ENCODE results near the gene TBC1D24. TPM values are rescaled to one million over a fixed set of nuclear protein-coding genes. Genes with fewer than 3 reads are reported as not detected.

TBC1D24 gene
- total and polyA plus RNA-seq, 8 donors, result 10.8 to 23.7 (median 18.2) TPM

DNA sequence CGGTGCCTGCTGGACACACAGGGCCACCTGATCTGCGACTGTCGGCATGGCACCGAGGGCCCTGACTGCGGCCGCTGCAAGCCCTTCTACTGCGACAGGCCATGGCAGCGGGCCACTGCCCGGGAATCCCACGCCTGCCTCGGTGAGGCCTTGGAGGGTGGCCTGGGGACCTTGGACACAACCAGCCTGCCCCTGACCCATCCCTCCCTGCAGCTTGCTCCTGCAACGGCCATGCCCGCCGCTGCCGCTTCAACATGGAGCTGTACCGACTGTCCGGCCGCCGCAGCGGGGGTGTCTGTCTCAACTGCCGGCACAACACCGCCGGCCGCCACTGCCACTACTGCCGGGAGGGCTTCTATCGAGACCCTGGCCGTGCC lies 2.5 kb upstream of the TBC1D24 start:
- FAIRE-seq (no peak), DNase-seq (no peak), ATAC-seq (no peak)
- Histone ChIP-seq H3K27me3 (peaks cover 0 to 5% (median 0%) of the 10 kb centered on the region in 4 donors), H3K27ac (no peak overlapping the region), H3K36me3 (no peaks in the 10 kb centered on the region), H3K4me1 (peaks cover 9 to 41% (median 18%) of the 10 kb centered on the region in 3 donors), H3K9me3 (no peaks in the 10 kb centered on the region), H3K4me3 (no peak overlapping the region)
- WGBS, 2 donors, result 93 to 96% methylated on average over 27 of the region's 27 CpGs
- intact Hi-C loops (cut with DNase I), result no loop called here
- TF ChIP-seq, protein P1, sequence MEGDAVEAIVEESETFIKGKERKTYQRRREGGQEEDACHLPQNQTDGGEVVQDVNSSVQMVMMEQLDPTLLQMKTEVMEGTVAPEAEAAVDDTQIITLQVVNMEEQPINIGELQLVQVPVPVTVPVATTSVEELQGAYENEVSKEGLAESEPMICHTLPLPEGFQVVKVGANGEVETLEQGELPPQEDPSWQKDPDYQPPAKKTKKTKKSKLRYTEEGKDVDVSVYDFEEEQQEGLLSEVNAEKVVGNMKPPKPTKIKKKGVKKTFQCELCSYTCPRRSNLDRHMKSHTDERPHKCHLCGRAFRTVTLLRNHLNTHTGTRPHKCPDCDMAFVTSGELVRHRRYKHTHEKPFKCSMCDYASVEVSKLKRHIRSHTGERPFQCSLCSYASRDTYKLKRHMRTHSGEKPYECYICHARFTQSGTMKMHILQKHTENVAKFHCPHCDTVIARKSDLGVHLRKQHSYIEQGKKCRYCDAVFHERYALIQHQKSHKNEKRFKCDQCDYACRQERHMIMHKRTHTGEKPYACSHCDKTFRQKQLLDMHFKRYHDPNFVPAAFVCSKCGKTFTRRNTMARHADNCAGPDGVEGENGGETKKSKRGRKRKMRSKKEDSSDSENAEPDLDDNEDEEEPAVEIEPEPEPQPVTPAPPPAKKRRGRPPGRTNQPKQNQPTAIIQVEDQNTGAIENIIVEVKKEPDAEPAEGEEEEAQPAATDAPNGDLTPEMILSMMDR (IDR thresholded peaks at IDR 0.05), result no peak

DNA sequence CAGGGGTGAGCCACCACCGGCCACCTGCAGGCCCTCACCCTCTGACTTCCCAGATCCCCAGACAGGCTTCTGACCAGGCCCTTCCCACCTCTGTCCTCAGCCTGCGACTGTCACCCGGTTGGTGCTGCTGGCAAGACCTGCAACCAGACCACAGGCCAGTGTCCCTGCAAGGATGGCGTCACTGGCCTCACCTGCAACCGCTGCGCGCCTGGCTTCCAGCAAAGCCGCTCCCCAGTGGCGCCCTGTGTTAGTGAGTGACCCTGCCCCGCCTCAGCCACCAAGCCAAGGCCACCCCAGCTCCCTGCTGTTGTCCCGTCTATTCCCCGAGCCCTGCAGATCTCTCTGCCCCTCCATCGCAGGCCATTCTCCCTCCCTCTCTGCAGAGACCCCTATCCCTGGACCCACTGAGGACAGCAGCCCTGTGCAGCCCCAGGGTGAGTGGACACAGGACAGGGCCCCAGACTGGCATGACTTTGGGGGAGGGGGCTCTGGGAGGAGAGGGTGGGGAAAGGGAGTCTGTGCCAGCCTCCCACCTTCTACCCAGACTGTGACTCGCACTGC lies 2.0 kb upstream of the TBC1D24 start:
- H3K27ac ChIP-seq, result no peak overlapping the region
- TF ChIP-seq, protein P1 (IDR thresholded peaks at IDR 0.05), result no peak
- DNase-seq (peak in 2 of 6 donors; percentile 30 to 81), FAIRE-seq (no peak), ATAC-seq (no peak)
- H3K4me1 ChIP-seq, result peaks cover 14 to 43% (median 20%) of the 10 kb centered on the region in 3 donors
- no peaks in the 10 kb centered on the region for H3K36me3 ChIP-seq
- peaks cover 0 to 5% (median 0%) of the 10 kb centered on the region in 4 donors for H3K27me3 ChIP-seq
- intact Hi-C loops (cut with DNase I), result no loop called here
- H3K9me3 ChIP-seq, result no peaks in the 10 kb centered on the region
- WGBS, 2 donors, result 81 to 88% methylated on average over 13 to 14 of the region's 14 CpGs
- no peak overlapping the region for H3K4me3 ChIP-seq

DNA sequence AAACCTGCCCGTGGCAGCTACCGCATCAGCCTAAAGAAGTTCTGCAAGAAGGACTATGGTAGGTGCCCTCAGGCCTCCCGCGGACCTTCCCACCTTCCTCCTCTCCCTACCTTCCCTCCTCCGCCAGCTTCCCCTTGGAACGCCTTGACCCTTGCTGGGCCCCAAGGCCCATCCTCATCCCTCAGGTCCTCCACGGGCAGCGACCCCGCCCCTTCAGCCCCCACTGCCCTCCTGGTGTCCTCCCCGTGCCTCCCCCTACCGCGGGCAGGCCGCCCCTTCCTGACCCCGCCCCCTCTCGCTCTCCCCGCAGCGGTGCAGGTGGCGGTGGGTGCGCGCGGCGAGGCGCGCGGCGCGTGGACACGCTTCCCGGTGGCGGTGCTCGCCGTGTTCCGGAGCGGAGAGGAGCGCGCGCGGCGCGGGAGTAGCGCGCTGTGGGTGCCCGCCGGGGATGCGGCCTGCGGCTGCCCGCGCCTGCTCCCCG lies 1.4 kb upstream of the TBC1D24 start:
- intact Hi-C loops (cut with DNase I), result no loop called here
- peak overlapping the region in 3 of 4 donors; percentile 59 to 92 (median 70) for H3K4me3 ChIP-seq
- H3K27me3 ChIP-seq, result peaks cover 0 to 5% (median 0%) of the 10 kb centered on the region in 4 donors
- no peak for FAIRE-seq
- H3K9me3 ChIP-seq, result no peaks in the 10 kb centered on the region
- H3K36me3 ChIP-seq, result no peaks in the 10 kb centered on the region
- WGBS, 2 donors, result 5 to 11% methylated on average over 26 to 49 of the region's 49 CpGs
- peaks cover 16 to 41% (median 20%) of the 10 kb centered on the region in 3 donors for H3K4me1 ChIP-seq
- no peak overlapping the region for H3K27ac ChIP-seq
- no peak for ATAC-seq
- TF ChIP-seq, protein P1 (IDR thresholded peaks at IDR 0.05), result no peak
- peak in 2 of 6 donors; percentile 69 to 84 for DNase-seq

DNA sequence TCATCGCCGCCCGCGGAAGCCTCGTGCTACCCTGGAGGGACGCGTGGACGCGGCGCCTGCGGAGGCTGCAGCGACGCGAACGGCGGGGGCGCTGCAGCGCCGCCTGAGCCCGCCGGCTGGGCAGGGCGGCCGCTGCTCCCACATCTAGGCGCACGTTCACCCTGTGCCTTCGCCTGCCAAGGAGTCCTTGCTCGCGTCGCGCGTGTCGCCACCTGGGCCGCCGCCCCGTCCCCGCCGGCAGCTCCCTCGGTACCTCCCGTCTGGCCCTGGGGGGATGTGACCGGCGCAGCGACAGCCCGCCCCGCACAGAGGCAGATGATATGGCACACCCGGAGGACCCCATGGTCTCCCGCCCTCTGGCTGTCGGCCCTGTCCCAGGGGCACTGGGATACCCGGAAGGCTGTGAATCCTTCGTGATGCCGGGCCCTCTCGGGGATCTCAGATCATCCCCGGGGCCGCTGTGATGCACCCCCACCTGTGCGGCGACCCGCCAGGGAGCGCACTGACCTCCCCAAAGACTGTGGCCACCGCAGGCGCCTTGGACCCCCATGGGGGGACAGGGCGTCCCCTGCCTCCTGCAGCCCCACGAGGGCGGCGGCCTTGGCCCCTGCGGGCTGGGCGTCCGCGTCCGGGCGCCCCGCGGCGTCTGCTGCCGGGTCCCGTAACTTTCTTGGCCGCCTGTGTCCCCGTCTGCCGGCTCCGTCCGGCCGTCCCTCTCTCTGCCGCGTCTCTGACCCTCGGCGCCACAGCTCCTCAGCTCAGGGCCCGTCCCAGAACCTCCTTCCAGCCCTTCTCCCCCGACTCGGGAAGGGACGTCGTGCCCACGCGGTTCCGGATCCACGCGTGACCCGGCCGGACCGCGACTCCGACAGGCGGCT lies 689 bp upstream of the TBC1D24 start:
- ATAC-seq (peak; percentile 63 to 72 (median 66)), DNase-seq (peak in 4 of 6 donors; percentile 61 to 85 (median 80)), FAIRE-seq (no peak)
- 0 to 1% methylated on average over 85 to 100 of the region's 100 CpGs for WGBS, 2 donors
- Histone ChIP-seq H3K27me3 (peaks cover 0 to 5% (median 0%) of the 10 kb centered on the region in 4 donors), H3K4me1 (peaks cover 16 to 36% (median 20%) of the 10 kb centered on the region in 3 donors), H3K27ac (peak overlapping the region; percentile 74 to 81 (median 76)), H3K36me3 (no peaks in the 10 kb centered on the region), H3K4me3 (peak overlapping the region; percentile 59 to 92 (median 67)), H3K9me3 (no peaks in the 10 kb centered on the region)
- TF ChIP-seq, protein P1 (IDR thresholded peaks at IDR 0.05), result peak in 1 of 4 donors; percentile 11
- intact Hi-C loops (cut with DNase I), result no loop called here
